HCT116 (cell line): ENCODE data around the gene FBXO46. TPM values are rescaled to one million over a fixed set of nuclear protein-coding genes. Genes with fewer than 3 reads are reported as not detected.

Experiments
- ATAC-seq: fragments of 200-7000 bp; cut with Tn5 transposase; 2 replicates; pipeline ENCODE4 v1.9.1; 2020; ENCODE audit warnings: mild to moderate bottlenecking, moderate library complexity
- BruUV-seq: library from RNA; stranded (reverse); fragments of 400-500 nt; replicated peaks from 2 replicates; lab custom pipeline; 2021; lab: Mats Ljungman, UMichigan
- CTCF ChIA-PET: fragments of 300-600 bp; sonication (Branson Sonifier 250); formaldehyde crosslinking; loops from one replicate; lab custom pipeline; 2021; ENCODE audit warnings: antibody characterized with exemption; lab: Charles Lee
- POLR2A ChIA-PET: fragments of 300-600, 350-600 bp; sonication (Branson Sonifier 250); formaldehyde crosslinking; loops from one replicate; lab custom pipeline; 2021; ENCODE audit warnings: antibody characterized with exemption; lab: Charles Lee
- RAD21 ChIA-PET, 2 experiments: fragments of 300-600 bp; sonication (Branson Sonifier 250); formaldehyde crosslinking; loops; one replicate each; lab custom pipeline; 2023; ENCODE audit warnings: low total read pairs in 2 of 2; ENCODE audit not compliant: uncharacterized antibody in 2 of 2, unreplicated experiment in 2 of 2, low non-redundant PET in 1 of 2; lab: Charles Lee
- DNase-seq: peaks from one replicate; pipeline ENCODE4 v3.0.0-alpha.2; 2010; ENCODE audit warnings: low read depth, low spot score
- H2AFZ ChIP-seq: fragments of 200-600 bp; shearing (Covaris generic), sonication (generic); 2 replicates; pipeline ENCODE4 v1.6.1; 2017; ENCODE audit warnings: low read depth, mixed run types, mixed read lengths, antibody characterized with exemption, low read length; ENCODE audit not compliant: poor library complexity, severe bottlenecking
- H3K27ac ChIP-seq: 2 replicates; pipeline ENCODE4 v1.5.1; 2012; ENCODE audit warnings: low read depth, low read length
- H3K27me3 ChIP-seq: fragments of 200-600 bp; sonication (generic); 2 replicates; pipeline ENCODE4 v1.6.1; 2016; ENCODE audit warnings: mixed run types, low read length, mixed read lengths; ENCODE audit not compliant: insufficient read depth
- H3K36me3 ChIP-seq, 2 experiments: fragments of 200-500 bp in 1 of 2; fragments of 200-600 bp in 1 of 2; sonication (Bioruptor generic) in 1 of 2; sonication (generic) in 1 of 2; 2 replicates each; pipeline versions ENCODE4 v1.5.1 to v1.6.1; 2014 to 2016; ENCODE audit warnings: low read length in 2 of 2, inconsistent platforms in 1 of 2, mixed read lengths in 1 of 2, mixed run types in 1 of 2; ENCODE audit not compliant: insufficient read depth in 2 of 2, control insufficient read depth in 1 of 2
- H3K4me1 ChIP-seq, 2 experiments: fragments of 200-600 bp in 1 of 2; sonication (generic) in 1 of 2; 2 replicates each; pipeline versions ENCODE4 v1.5.1 to v1.6.1; 2012 to 2017; ENCODE audit warnings: low read length in 2 of 2, inconsistent platforms in 1 of 2, mild to moderate bottlenecking in 1 of 2, mixed read lengths in 1 of 2, mixed run types in 1 of 2, moderate library complexity in 1 of 2; ENCODE audit not compliant: insufficient read depth in 2 of 2, control insufficient read depth in 1 of 2
- H3K4me2 ChIP-seq: fragments of 200-600 bp; sonication (generic); 2 replicates; pipeline ENCODE4 v1.6.1; 2017; ENCODE audit warnings: mixed run types, low read length, mixed read lengths
- H3K4me3 ChIP-seq, 2 experiments: fragments of 200-600 bp in 1 of 2; sonication (generic) in 1 of 2; replicated peaks in 1 of 2; 2 replicates each; pipeline ENCODE4 v1.5.1; 2011 to 2016; ENCODE audit warnings: low read length in 2 of 2, control low read depth in 1 of 2, low read depth in 1 of 2, mild to moderate bottlenecking in 1 of 2, mixed read lengths in 1 of 2, mixed run types in 1 of 2
- H3K79me2 ChIP-seq: fragments of 200-600 bp; sonication (generic); 2 replicates; pipeline ENCODE4 v1.6.1; 2017; ENCODE audit warnings: mild to moderate bottlenecking, mixed run types, low read length, moderate library complexity, mixed read lengths; ENCODE audit not compliant: insufficient read depth
- H3K9ac ChIP-seq: fragments of 200-600 bp; sonication (generic); 2 replicates; pipeline ENCODE4 v1.6.1; 2016; ENCODE audit warnings: low read length, mixed read lengths
- H3K9me2 ChIP-seq: fragments of 200-600 bp; sonication (generic), shearing (Covaris generic); 2 replicates; pipeline ENCODE4 v1.6.1; 2017; ENCODE audit warnings: mixed run types, mild to moderate bottlenecking, moderate library complexity; ENCODE audit not compliant: insufficient read depth
- H3K9me3 ChIP-seq, 2 experiments: fragments of 200-500 bp in 1 of 2; fragments of 200-600 bp in 1 of 2; sonication (Bioruptor generic) in 1 of 2; sonication (generic) in 1 of 2; 2 replicates each; pipeline ENCODE4 v1.6.1; 2014 to 2017; ENCODE audit warnings: low read length in 2 of 2, mixed read lengths in 2 of 2, inconsistent platforms in 1 of 2, low read depth in 1 of 2, mild to moderate bottlenecking in 1 of 2, mixed run types in 1 of 2, moderate library complexity in 1 of 2; ENCODE audit not compliant: control insufficient read depth in 1 of 2, insufficient read depth in 1 of 2
- H4K20me1 ChIP-seq: fragments of 200-600 bp; sonication (generic), shearing (Covaris generic); 2 replicates; pipeline ENCODE4 v1.6.1; 2017; ENCODE audit warnings: mixed run types, mild to moderate bottlenecking, moderate library complexity; ENCODE audit not compliant: insufficient read depth
- CBX3 ChIP-seq: IDR thresholded peaks from 2 replicates; pipeline ENCODE4 v1.6.1; 2012; ENCODE audit warnings: low read depth
- EGR1 ChIP-seq: IDR thresholded peaks from 2 replicates; pipeline ENCODE4 v1.6.1; 2012; ENCODE audit warnings: low read depth
- ELF1 ChIP-seq: IDR thresholded peaks from 2 replicates; pipeline ENCODE4 v1.6.1; 2012; ENCODE audit warnings: low read depth, borderline replicate concordance
- EZH2 ChIP-seq: fragments of 200-600 bp; sonication (generic); IDR thresholded peaks from 2 replicates; pipeline ENCODE4 v1.6.1; 2017; ENCODE audit warnings: antibody characterized with exemption, mixed run types
- EZH2phosphoT487 ChIP-seq: fragments of 200-600 bp; IDR thresholded peaks from 2 replicates; pipeline ENCODE4 v1.6.1; 2018; ENCODE audit warnings: antibody characterized with exemption, borderline replicate concordance
- JUND ChIP-seq: IDR thresholded peaks from 2 replicates; pipeline ENCODE4 v1.6.1; 2012
- POLR2A ChIP-seq: IDR thresholded peaks from 2 replicates; pipeline ENCODE4 v1.7.0; 2011; ENCODE audit warnings: borderline replicate concordance; ENCODE audit not compliant: insufficient read depth, insufficient read length; ENCODE audit errors: extremely low read depth
- POLR2AphosphoS5 ChIP-seq: IDR thresholded peaks from 2 replicates; pipeline ENCODE4 v1.6.1; 2011; ENCODE audit warnings: mild to moderate bottlenecking, low read depth, low read length, moderate library complexity
- SIN3A ChIP-seq: IDR thresholded peaks from 2 replicates; pipeline ENCODE4 v1.6.1; 2012; ENCODE audit warnings: low read depth
- SP1 ChIP-seq: IDR thresholded peaks from 2 replicates; pipeline ENCODE4 v1.6.1; 2012; ENCODE audit warnings: low read depth
- SRF ChIP-seq: IDR thresholded peaks from 2 replicates; pipeline ENCODE4 v1.6.1; 2012; ENCODE audit warnings: low read depth
- TCF7L2 ChIP-seq: IDR thresholded peaks from 2 replicates; pipeline ENCODE4 v1.7.0; 2011; ENCODE audit warnings: borderline replicate concordance, inconsistent platforms; ENCODE audit not compliant: insufficient read depth, insufficient read length; ENCODE audit errors: extremely low read depth
- YY1 ChIP-seq: IDR thresholded peaks from 2 replicates; pipeline ENCODE4 v1.6.1; 2011; ENCODE audit warnings: low read length, low read depth, moderate library complexity, mild to moderate bottlenecking; ENCODE audit not compliant: insufficient replicate concordance; ENCODE audit errors: extremely low read depth
- ZFX ChIP-seq: fragments of 450-650 bp; IDR thresholded peaks from 2 replicates; pipeline ENCODE4 v1.6.1; 2017
- intact Hi-C: fragments of 100-400 bp; cut with micrococcal nuclease; formaldehyde crosslinking; loops from 2 replicates; pipeline ENCODE4 v1.10.0; 2022
- total RNA-seq: library from RNA; stranded (reverse); gene quantifications from one replicate; pipeline ENCODE4 v1.2.1, GENCODE V29; 2021; ENCODE audit not compliant: unreplicated experiment
- TF ChIP-seq, protein P1 (sequence below), 3 experiments: fragments of 200-600 bp in 1 of 3; sonication (generic) in 1 of 3; IDR thresholded peaks in 2 of 3; conservative IDR thresholded peaks in 1 of 3; 2 replicates each; pipeline ENCODE4 v1.5.1; 2012 to 2017; ENCODE audit warnings: low read depth in 2 of 3, low read length in 2 of 3, antibody characterized with exemption in 1 of 3, borderline replicate concordance in 1 of 3, control low read depth in 1 of 3, mild to moderate bottlenecking in 1 of 3, mixed read lengths in 1 of 3, mixed run types in 1 of 3, moderate library complexity in 1 of 3; ENCODE audit not compliant: insufficient read depth in 1 of 3
- TF ChIP-seq, protein P2 (sequence below): IDR thresholded peaks from 2 replicates; pipeline ENCODE4 v1.6.1; 2012

The FBXO46 gene
- total RNA-seq, 1 experiment from 2014 or later = 31.7 TPM

DNA sequence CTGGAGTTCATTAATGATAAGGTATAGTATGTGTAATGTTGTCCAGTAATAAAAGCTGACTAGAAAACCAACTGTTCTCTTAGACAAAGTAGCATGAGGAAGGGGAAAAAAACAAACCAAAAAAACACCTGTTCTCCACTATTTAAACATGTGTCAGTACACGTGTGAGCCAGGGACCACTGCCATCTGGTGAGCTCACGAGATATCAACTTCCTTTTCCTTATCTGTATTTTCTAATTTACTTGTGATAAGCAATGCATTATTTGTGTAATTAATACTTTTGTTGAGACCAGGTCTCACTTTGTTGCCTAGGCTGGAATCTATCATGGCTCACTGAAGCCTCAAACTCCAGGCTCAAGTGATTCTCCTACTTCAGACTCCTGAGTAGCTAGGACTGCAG is 42.7 kb upstream of the FBXO46 start:
- Histone ChIP-seq H3K79me2 (no peaks in the 10 kb centered on the region), H3K9me2 (no peaks in the 10 kb centered on the region), H3K9me3 (no peaks in the 10 kb centered on the region), H3K27ac (no peak overlapping the region), H3K36me3 (peaks cover 0 to 10% of the 10 kb centered on the region in 2 experiments; a peak in 3 of 4 replicates), H3K27me3 (no peaks in the 10 kb centered on the region), H2AFZ (no peak overlapping the region), H4K20me1 (no peaks in the 10 kb centered on the region), H3K4me1 (peaks cover 7 to 25% of the 10 kb centered on the region in 2 experiments), H3K4me3 (no peak overlapping the region), H3K4me2 (no peak overlapping the region), H3K9ac (no peak overlapping the region)
- POLR2A ChIA-PET = no interaction called here
- RAD21 ChIA-PET = interaction anchor here in 1 of 2 experiments (0.6 kb wide), 1 partner anchor 306 kb away, joined by 3 read pairs; no protein-coding TSS in a partner anchor
- DNase-seq = no peak
- intact Hi-C loops = loop anchor here (10.0 kb wide), 1 partner anchor 679 kb away; the partner anchor contains the start of gene PPP1R37
- no peak for ATAC-seq
- CTCF ChIA-PET = no interaction called here
- no TSS peak for BruUV-seq
- no peak for TF ChIP-seq POLR2AphosphoS5
- no peak for TF ChIP-seq ZFX
- TF ChIP-seq EZH2phosphoT487 = no peak
- no peak for TF ChIP-seq ELF1
- TF ChIP-seq, protein P1, sequence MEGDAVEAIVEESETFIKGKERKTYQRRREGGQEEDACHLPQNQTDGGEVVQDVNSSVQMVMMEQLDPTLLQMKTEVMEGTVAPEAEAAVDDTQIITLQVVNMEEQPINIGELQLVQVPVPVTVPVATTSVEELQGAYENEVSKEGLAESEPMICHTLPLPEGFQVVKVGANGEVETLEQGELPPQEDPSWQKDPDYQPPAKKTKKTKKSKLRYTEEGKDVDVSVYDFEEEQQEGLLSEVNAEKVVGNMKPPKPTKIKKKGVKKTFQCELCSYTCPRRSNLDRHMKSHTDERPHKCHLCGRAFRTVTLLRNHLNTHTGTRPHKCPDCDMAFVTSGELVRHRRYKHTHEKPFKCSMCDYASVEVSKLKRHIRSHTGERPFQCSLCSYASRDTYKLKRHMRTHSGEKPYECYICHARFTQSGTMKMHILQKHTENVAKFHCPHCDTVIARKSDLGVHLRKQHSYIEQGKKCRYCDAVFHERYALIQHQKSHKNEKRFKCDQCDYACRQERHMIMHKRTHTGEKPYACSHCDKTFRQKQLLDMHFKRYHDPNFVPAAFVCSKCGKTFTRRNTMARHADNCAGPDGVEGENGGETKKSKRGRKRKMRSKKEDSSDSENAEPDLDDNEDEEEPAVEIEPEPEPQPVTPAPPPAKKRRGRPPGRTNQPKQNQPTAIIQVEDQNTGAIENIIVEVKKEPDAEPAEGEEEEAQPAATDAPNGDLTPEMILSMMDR (IDR thresholded peaks at IDR 0.05 in 2 of 3, conservative IDR thresholded peaks at IDR 0.05 in 1 of 3; ENCODE audit: borderline replicate concordance in 1 of 3, insufficient read depth in 1 of 3, low read depth in 2 of 3, low read length in 2 of 3) = no peak

DNA sequence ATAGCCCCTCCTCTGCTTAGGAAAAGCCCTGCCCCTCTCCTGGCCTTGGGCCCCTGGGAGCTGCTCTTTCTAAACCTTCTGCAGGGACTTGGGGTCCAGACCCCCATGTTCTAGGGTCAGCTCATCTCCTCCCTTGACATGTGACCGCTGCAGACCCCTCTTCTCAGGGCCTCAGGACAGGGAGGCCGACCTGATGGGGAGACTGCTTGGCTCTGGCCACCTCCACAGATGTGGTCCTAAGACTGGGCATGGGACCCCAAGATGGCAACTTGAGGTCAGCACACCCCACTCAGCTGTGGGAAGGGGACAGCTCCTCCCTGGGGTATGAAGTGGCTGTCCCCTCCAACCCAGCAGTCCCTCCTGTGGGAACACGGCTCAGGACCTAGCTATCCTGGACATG is 42.2 kb upstream of the FBXO46 start:
- intact Hi-C loops = loop anchor here (10.0 kb wide), 1 partner anchor 678 kb away; the partner anchor contains the start of gene PPP1R37
- peaks cover 7 to 26% of the 10 kb centered on the region in 2 experiments for H3K4me1 ChIP-seq
- ChIA-PET RAD21 (interaction anchor here in 1 of 2 experiments (0.6 kb wide), 1 partner anchor 306 kb away, joined by 3 read pairs; no protein-coding TSS in a partner anchor), POLR2A (no interaction called here), CTCF (no interaction called here)
- no peak overlapping the region for H3K27ac ChIP-seq
- no peak overlapping the region for H3K4me2 ChIP-seq
- H4K20me1 ChIP-seq = no peaks in the 10 kb centered on the region
- no peak for ATAC-seq
- H3K27me3 ChIP-seq = no peaks in the 10 kb centered on the region
- no peaks in the 10 kb centered on the region for H3K9me2 ChIP-seq
- H2AFZ ChIP-seq = no peak overlapping the region
- peaks cover 0 to 10% of the 10 kb centered on the region in 2 experiments; a peak in 3 of 4 replicates for H3K36me3 ChIP-seq
- DNase-seq = no peak
- no TSS peak for BruUV-seq
- H3K9ac ChIP-seq = no peak overlapping the region
- no peaks in the 10 kb centered on the region for H3K79me2 ChIP-seq
- H3K4me3 ChIP-seq = no peak overlapping the region
- H3K9me3 ChIP-seq = no peaks in the 10 kb centered on the region
- TF ChIP-seq TCF7L2 (no peak), EGR1 (no peak), POLR2A (no peak), SRF (no peak), SIN3A (no peak), POLR2AphosphoS5 (no peak), EZH2 (no peak), CBX3 (no peak), SP1 (no peak), YY1 (no peak), JUND (no peak)
- TF ChIP-seq, protein P2, sequence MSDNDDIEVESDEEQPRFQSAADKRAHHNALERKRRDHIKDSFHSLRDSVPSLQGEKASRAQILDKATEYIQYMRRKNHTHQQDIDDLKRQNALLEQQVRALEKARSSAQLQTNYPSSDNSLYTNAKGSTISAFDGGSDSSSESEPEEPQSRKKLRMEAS = no peak
